GM12874 (cell line): ENCODE results near the gene SRC.
A peak's percentile ranks its signal among the peaks of the same experiment; 100 is the strongest.

Source experiments
- TF ChIP-seq, protein P1 (sequence below): IDR thresholded peaks from 2 replicates; pipeline ENCODE4 v1.5.1; 2011; ENCODE audit warnings: low read depth, mild to moderate bottlenecking, control low read depth, low read length, moderate library complexity; ENCODE audit not compliant: insufficient read depth

The SRC gene

GRCh38 chr20:37386505-37387251 lies 40.7 kb downstream of the SRC start:
- TF ChIP-seq, protein P1, sequence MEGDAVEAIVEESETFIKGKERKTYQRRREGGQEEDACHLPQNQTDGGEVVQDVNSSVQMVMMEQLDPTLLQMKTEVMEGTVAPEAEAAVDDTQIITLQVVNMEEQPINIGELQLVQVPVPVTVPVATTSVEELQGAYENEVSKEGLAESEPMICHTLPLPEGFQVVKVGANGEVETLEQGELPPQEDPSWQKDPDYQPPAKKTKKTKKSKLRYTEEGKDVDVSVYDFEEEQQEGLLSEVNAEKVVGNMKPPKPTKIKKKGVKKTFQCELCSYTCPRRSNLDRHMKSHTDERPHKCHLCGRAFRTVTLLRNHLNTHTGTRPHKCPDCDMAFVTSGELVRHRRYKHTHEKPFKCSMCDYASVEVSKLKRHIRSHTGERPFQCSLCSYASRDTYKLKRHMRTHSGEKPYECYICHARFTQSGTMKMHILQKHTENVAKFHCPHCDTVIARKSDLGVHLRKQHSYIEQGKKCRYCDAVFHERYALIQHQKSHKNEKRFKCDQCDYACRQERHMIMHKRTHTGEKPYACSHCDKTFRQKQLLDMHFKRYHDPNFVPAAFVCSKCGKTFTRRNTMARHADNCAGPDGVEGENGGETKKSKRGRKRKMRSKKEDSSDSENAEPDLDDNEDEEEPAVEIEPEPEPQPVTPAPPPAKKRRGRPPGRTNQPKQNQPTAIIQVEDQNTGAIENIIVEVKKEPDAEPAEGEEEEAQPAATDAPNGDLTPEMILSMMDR: no peak

GRCh38 chr20:37387519-37388269 lies 41.8 kb downstream of the SRC start:
- TF ChIP-seq, protein P1: no peak

DNA sequence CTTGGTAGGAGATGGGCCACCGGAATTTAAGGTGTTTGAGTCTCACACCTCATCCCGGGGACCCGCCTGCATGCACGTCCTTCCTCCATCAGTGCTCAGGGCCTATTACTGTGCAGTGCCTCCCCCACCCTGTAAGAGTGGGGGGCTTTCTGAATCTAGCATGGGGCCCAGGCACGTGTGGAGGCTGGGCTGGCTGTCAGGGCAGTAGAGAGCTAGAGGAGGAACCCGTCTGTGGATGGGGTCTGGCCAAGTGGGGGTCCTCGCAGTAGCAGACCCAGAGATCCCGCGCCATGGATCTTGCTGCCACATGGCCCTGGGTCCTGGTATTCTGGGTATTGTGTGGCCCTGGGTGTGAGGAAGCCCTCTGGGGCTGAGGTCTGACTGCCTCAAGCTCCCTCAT lies 42.9 kb downstream of the SRC start:
- TF ChIP-seq, protein P1: no peak

GRCh38 chr20:37389241-37389747 lies 43.4 kb downstream of the SRC start:
- TF ChIP-seq, protein P1: no peak

- TF ChIP-seq, protein P1: 0 out of 2 replicates have a peak, but pooled peaks have one; percentile 9
Observed at GRCh38 chr20:37389844-37390275, 43.9 kb downstream of the SRC start.

GRCh38 chr20:37390503-37390890 lies 44.6 kb downstream of the SRC start:
- TF ChIP-seq, protein P1: no peak

DNA sequence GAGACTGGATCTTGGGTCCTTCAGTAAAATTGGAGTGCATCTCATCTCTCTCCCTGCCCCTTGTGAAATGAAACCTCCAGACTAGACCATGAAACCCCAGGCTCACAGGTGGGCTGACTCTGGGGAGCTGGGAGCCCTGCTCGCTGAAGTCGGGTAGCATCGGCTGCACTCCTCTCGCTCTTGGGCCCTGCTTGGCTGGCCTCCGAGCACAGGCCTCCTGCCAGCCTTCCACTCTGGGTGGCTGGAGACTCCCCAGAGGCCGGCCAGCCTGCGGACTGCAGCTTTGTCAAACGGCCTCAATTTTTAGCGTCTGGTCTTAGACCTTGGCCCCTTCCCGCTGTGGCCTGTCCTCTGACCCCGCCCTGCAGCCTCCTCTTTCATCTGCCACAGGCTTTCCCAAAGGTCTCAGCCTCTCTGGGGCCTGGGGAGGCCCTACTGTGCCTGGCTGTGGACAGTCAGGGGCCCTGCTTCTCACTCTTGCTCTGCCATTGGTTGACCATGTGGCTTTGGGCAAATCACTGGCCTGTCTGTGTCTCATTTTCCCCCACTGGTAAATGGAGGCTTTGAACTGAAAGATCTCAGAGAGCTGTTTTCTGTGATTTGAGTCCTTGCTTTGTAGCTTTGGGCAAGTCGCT lies 45.1 kb downstream of the SRC start:
- TF ChIP-seq, protein P1: no peak
